NCI-H2171 treated with DMSO at 0.1 percent for 48 hours (cell line): ENCODE data around the gene MBD1.
"Not testable (repeated sequence)": the region's sequence is repeated elsewhere in the genome, so short reads cannot be mapped to it uniquely, and the experiment has no call there.

Experiments
- DNase-seq: peaks from one replicate; lab custom pipeline; 2025; lab: John Stamatoyannopoulos, UW

MBD1 gene

DNA sequence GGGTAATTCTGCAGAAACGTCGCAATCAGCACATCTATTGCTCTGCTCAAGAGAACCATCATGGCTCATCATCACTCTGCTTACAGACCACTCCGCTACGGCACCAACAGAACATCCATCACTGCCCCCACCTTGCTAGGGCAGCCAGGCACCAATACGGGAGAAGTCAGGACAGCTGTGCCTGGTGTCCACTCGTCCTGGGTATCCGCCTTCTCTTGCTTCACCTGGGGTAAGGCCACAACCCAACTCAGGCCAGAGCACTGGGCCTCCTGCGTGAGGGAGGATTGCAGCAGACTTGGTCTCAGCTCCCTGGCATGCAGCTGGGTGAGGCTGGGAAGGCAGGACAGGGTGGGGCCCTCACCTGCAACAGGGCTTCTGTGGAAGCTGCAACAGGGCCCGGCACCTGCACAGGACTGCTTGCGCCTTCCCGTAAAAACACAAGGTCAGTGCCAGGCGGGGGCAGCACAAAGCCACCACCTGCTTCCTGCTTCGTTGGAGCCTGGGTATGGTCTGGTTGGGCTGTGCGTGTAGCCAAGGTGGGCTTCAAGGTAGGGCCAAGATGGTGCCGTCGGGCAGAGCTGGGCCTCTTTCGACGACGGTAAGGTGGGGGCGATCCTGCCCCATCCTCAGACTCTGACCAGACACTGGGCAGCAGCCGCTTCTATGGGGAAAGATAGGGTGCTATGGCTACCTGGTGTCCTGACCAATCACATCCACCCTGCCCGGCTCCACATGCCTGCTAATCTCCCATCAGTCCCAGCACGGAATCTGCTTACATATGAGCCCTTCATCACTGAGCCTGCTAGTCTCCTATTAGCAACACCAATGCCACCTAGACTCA lies 7.9 kb downstream of the MBD1 start:
- DNase-seq: no peak

DNA sequence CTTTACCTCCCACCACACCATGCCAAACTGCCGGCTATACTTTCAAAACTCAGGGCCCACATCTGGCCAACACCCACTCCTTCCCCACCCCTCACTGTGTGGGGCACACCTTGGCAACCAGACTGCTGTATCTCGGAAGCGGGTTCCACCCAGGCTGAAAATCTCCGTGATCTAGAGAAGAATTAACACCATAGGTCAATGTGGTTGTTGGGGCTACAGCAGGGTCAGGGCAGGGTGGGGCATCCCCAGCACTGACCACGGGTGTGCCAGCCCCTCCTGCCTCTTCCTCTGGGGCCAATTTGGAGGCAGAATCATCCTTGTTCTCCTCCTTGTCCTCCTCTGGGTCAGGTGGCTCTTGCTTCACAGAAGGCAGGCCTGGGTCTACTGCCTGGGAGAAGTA lies 8.8 kb downstream of the MBD1 start:
- no peak for DNase-seq

DNA sequence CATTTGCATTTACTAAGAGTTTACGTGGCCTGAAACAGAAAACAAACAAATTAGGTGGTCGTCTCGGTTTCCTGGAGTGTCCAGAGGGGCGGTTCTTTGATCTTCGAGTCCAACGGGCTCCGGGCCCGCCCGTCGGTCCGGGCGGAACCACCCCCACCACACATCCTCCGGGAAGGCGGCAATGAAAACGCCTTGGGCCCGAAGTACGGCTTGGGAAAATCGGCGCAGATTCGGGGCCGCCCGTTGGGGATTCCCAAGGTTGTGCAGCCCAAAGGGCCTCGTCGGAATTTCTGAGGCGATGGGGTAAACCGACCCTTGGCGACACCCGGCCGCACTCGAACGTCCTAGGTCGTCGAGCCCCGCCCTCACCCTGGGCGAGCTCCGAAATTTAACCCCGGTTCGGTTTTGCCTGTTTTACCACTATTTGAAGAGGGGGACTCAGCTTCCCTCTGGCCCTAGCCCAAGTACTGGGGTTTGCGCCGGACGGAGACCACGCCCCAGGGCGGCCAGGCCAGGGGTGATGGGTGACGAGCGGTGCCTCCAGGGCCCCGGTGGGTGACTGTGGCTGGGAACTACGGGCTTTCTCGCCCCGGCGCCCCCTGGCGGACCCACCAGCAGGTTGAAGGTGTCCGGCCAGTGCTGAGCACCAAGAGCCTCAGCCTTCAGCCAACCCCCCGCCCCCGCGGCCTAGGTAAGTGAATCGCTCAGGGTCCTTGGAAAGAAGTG lies 13.1 kb downstream of the MBD1 start:
- DNase-seq: no peak

DNA sequence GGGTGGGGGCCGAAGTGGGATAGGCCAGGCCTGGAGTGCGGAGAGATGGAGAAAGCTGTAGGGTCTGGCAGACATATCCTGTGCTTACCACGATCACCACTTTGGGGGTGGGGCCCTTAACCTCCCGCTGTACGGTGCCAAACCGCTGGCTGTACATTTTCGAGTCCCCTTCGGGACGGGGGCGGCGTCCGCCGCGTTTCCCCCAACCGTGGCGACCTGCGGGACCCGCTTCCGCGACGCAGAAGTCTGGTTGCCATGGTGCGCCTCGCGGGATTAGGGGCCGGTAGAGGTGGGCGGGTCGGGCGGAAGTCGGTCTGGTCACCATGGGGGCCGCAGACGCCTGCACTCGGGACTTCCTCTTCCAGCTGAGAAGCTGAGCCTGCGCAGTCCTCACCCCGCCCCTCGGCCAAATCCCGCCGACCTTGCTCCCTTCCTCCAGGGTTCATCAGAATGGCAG lies 15.0 kb downstream of the MBD1 start, which contains the start of gene CFAP53:
Gene CFAP53, minus strand, starts transcription at position 248 of the 457 bp plus-strand sequence. Its CDS starts 91 bp downstream, at position 157.
- DNase-seq: peak; percentile 89

DNA sequence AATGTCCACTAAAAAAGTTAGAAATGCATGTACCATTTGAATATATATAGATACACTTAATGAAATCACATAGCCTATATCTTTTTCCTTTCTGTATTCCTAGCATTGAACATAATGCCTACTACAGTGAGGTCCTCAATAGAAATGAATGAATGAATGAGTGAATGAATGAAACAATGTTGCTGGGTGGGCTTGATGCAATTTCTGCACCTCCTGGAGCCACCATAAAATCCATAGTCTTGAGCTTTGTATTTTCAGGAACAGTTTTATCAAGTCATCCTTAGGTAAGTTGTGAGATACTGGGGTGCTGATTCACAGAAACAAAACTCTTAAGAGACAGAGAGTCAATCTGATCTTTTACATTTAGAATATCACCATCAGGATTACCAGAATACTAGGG lies 18.3 kb downstream of the MBD1 start:
- no peak for DNase-seq

DNA sequence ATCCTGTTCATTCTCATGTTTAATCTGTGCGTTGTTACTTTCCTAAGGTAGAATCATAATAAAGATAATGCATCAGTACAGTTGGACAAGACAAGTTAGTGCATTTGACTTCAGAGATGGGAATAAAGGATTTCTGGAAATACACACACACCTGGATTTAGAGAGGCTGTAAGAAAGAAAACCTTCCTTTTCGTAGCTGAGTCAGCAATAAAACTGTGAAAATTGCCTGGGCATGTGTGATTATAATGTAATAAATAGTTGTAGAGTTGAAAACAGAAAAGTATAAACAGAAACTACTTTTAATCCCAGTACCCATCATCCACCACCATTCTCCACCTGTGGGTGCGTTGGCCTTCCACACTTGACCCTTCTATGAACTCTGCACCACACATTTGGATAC lies 30.4 kb downstream of the MBD1 start:
- no peak for DNase-seq

DNA sequence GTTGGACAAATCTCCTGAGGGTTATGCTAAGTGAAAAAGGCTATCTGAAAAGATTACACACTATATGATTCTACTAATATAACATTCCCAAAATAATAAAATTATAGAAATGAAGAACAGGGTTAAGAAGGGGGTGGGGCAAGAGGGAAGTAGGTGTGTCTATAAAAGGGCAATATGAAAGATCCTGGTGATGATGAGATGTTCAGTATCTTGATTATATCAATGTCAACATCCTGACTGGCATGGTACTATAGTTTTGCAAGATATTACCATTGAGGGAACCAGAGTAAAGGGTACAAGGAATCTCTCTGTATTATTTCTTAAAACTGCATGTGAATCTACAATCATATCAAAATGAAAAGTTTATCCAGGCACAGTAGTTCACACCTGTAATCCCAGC lies 31.7 kb downstream of the MBD1 start:
- DNase-seq: no peak

DNA sequence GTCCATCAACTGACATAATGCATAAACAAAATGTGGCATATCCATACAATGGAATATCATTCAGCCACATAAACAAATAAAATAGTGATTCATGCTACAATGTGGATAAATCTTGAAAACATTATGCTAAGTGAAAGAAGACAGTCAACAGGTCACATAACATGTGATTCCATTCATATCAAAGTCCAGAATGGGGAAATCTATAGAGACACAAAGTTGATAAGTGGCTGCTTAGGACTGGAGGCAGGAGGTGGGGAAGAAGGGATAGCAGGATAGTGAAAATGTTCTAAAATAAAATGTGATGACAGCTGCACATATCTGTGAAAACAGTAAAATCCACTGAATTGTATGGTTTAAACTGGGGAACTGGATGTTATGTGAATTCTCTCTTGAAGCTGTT lies 33.8 kb downstream of the MBD1 start:
- no peak for DNase-seq

DNA sequence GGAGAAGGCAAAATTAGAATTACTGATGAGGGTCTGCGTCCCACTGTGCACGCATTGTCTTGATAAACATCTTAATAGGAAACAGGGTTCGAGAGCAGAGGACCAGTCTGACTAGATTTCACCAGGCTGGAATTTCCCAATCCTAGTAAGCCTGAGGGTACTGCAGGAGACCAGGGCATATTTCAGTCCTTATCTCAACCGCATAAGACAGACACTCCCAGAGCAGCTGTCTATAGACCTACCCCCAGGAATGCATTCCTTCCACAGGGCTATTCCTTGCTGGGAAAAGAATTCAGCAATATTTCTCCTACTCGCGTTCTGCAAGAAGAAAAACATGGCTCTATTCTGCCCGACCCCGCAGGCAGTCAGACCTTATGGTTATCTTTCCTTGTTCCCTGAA lies 39.6 kb downstream of the MBD1 start:
- DNase-seq: not testable (repeated sequence)

DNA sequence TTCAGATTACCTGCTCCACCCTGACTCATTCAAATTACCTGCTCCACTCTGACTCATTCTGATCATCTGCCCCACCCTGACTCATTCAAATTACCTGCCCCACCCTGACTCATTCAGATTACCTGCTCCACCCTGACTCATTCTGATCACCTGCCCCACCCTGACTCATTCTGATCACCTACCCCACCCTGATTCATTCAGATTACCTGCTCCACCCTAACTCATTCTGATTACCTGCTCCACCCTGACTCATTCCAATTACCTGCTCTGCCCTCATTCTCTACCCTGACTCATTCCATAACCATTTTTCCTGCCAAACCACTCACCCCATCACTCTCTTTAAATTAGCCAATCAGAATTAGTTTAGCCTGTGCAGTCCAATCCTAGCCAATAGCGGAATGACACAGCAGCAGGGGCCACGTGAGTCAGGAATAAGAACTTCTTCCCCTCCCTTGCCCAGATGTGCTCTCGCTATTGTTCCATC lies 41.2 kb downstream of the MBD1 start:
- DNase-seq: no peak

DNA sequence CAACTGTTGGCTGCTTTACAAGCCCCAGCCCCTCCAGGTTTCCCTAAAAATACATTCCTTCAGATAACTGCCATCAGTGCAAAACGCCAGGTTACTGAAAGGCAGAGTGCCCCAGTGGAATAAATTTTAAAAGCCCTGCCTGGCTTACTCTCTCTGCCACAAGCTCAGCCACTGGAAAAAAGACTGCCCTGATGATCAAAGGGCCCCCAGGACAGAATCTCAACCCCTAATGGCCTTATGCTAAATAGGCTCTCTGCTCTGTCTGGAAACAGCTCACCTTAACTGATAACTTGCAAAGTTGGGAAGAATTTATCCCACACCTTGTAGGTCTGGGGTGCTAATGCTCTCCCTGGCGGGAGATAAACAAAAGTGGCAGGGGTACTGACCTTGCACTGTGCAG lies 48.9 kb downstream of the MBD1 start:
- no peak for DNase-seq

DNA sequence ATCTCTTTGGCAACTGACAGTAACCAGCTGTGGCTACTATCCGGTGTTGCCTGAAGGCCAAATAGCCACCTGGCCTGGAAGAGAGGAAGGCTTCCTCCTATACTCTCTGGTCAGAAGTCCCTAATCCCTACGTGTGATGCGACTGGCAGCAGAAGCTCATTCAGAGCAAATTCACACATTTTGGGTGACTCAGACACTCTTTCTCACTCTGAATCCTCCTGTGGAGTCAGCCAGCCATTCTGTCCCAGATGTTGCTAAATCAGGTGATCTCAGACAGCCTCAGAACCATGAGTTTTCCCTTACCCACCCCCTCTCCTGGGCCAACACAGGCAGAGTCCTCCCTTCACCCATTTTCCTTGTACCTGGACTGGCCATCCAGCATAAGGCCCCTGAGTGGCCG lies 49.7 kb downstream of the MBD1 start:
- DNase-seq: no peak

DNA sequence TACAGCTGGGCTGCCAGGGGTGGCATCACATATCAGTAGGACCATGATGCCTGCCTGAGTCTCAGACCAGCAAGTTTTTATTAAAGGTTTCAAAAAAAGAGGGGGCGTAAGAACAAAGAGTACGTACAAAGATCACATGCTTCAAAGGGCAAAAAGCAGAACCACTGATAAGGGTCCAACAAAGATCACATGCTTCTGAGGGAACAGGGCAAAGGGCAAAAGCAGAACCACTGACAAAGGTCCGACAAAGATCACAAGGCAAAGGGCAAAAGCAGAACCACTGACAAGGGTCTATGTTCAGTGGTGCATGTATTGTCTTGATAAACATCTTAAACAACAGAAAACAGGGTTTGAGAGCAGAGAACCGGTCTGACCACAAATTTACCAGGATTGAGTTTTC lies 61.1 kb downstream of the MBD1 start:
- not testable (repeated sequence) for DNase-seq
